HG03135 (cell line): Measurements from ENCODE around the gene SLC6A6.

ENCODE experiments used
- ATAC-seq: cut with Tn5 transposase; IDR thresholded peaks from one replicate; pipeline ENCODE4 v1.9.1; 2021; ENCODE audit warnings: mild to moderate bottlenecking, moderate library complexity; ENCODE audit not compliant: unreplicated experiment

SLC6A6 gene

GRCh38 chr3:14481646-14482036, 79.2 kb downstream of the SLC6A6 start:
- no peak for ATAC-seq

GRCh38 chr3:14482271-14482721, 79.9 kb downstream of the SLC6A6 start:
- no peak for ATAC-seq

GRCh38 chr3:14483286-14483685, 80.9 kb downstream of the SLC6A6 start:
- no peak for ATAC-seq

- ATAC-seq = no peak
Observed at GRCh38 chr3:14484741-14485140, 82.3 kb downstream of the SLC6A6 start.

GRCh38 chr3:14485981-14486380, 83.6 kb downstream of the SLC6A6 start:
- no peak for ATAC-seq

- no peak for ATAC-seq
Observed at GRCh38 chr3:14486460-14486859, 84.1 kb downstream of the SLC6A6 start.

- ATAC-seq = no peak
Observed at GRCh38 chr3:14487086-14487485, 84.7 kb downstream of the SLC6A6 start.

GRCh38 chr3:14487821-14488220, 85.4 kb downstream of the SLC6A6 start:
- ATAC-seq = no peak

GRCh38 chr3:14488286-14489041, 86.1 kb downstream of the SLC6A6 start:
- ATAC-seq = no peak

- no peak for ATAC-seq
Observed at GRCh38 chr3:14489641-14490040, 87.2 kb downstream of the SLC6A6 start.

GRCh38 chr3:14490255-14490654, 87.8 kb downstream of the SLC6A6 start:
- ATAC-seq = no peak

GRCh38 chr3:14490831-14491230, 88.4 kb downstream of the SLC6A6 start:
- no peak for ATAC-seq

GRCh38 chr3:14491396-14492190, 89.2 kb downstream of the SLC6A6 start:
- no peak for ATAC-seq

GRCh38 chr3:14492948-14493881, 90.8 kb downstream of the SLC6A6 start:
- no peak for ATAC-seq

- ATAC-seq = no peak
Observed at GRCh38 chr3:14494279-14494972, 92.0 kb downstream of the SLC6A6 start.

- no peak for ATAC-seq
Observed at GRCh38 chr3:14494973-14495300, 92.5 kb downstream of the SLC6A6 start.

GRCh38 chr3:14496351-14496750, 93.9 kb downstream of the SLC6A6 start:
- no peak for ATAC-seq

GRCh38 chr3:14497321-14497720, 94.9 kb downstream of the SLC6A6 start:
- no peak for ATAC-seq

GRCh38 chr3:14502472-14502871, 100.1 kb downstream of the SLC6A6 start:
- ATAC-seq = no peak

- no peak for ATAC-seq
Observed at GRCh38 chr3:14503033-14503705, 100.8 kb downstream of the SLC6A6 start.
